ENCODE results near the gene NFAM1.
A peak's percentile ranks its signal among the peaks of the same experiment; 100 is the strongest.

Gene NFAM1

DNA sequence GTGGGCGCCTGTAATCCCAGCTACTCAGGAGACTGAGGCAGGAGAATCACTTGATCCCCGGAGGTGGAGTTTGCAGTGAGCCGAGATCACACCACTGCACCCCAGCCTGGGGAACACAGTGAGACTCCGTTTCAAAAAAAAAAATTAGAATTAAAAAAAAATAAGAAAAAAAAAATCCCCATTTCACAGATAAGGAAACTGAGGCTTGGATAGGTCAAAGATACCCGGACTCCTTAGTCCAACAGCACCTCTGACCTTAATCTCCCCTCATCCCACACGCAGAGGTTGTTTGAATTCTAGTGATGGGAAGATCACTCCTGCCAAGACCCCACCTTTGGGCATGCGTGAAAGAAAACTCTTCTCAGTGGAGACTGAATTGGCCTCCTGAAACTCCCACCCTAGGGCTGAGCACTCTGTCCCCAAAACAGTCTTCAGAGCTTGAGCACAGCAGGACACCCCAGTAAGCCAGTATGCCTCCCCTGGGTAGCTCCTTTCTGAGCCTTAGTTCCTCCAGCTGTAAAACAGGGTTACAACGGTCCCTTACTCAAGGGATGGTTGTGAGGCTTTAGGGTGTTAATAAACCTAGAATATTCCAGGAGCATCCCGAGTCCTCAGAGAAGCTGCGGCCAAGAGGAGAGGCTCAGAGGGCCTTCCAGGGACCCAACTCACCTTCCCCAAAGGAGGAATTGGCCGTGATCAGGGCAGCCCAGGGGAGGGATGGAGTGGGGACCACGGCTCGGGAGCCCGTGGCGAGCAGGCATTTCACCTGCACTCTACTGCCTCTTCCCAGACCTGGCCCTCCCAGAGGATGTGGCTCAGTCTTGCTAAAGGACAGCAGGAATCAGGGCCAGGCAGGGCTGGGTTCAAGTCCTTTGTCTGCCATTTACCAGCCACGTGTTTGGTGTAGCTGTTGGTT lies 73.3 kb downstream of the NFAM1 start:
- H3K9ac ChIP-seq (ENCODE audit: low read depth, low read length), result no peak overlapping the region
- H3K36me3 ChIP-seq (ENCODE audit: insufficient read depth, low read length), result no peaks in the 10 kb centered on the region
- H3K9me3 ChIP-seq (ENCODE audit: control insufficient read depth, insufficient read depth, low read length), result no peaks in the 10 kb centered on the region
- H3K4me1 ChIP-seq (ENCODE audit: insufficient read depth, low read length), result peaks cover 5% of the 10 kb centered on the region

- Histone ChIP-seq H3K36me3 (ENCODE audit: insufficient read depth, low read length) (no peaks in the 10 kb centered on the region), H3K4me1 (ENCODE audit: insufficient read depth, low read length) (peaks cover 10% of the 10 kb centered on the region), H3K9me3 (ENCODE audit: control insufficient read depth, insufficient read depth, low read length) (no peaks in the 10 kb centered on the region), H3K9ac (ENCODE audit: low read depth, low read length) (no peak overlapping the region)
Measured at GRCh38 chr22:42357634-42358296, 74.4 kb downstream of the NFAM1 start.

DNA sequence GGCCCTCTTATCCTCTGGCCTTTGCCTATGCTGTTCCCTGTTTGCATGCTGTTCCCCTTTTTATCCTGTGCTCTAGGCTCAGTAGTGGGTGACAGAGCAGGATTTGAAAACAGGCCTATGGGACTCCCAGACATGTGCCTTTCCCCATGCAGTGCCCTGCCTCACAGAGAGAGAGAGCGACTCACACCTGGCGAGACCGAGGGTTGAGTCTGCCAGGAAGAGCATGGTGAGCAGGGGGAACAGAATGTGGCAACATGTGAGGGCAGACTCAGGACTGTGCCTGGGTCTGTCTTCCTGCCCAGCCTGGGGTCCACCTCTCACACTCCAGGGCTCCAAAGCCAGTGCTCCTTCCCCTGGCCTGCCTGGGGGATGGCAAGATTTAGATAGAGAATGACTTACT lies 75.0 kb downstream of the NFAM1 start:
- Histone ChIP-seq H3K4me1 (ENCODE audit: insufficient read depth, low read length) (peaks cover 10% of the 10 kb centered on the region), H3K9ac (ENCODE audit: low read depth, low read length) (no peak overlapping the region)

DNA sequence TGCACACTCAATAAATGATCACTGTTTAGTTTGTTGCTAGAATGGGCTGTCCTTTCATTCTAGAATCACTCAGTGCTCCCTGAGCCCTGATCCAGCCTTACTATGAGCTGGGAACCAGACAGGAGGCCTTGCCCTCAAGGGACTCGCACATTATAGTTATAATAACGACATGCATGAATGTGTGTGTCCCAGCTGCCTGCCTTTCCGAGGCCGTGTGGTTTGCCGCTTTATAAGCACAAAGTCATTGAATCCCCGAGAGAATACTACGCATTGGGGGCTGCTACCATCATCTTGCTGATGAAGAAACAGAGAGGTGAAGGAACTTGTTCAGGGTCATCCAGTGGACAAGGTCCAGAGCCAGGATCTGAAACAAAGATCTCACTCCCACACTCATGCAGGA lies 75.7 kb downstream of the NFAM1 start:
- Histone ChIP-seq H3K36me3 (ENCODE audit: insufficient read depth, low read length) (no peaks in the 10 kb centered on the region), H3K9me3 (ENCODE audit: control insufficient read depth, insufficient read depth, low read length) (no peaks in the 10 kb centered on the region), H3K9ac (ENCODE audit: low read depth, low read length) (no peak overlapping the region), H3K4me1 (ENCODE audit: insufficient read depth, low read length) (peaks cover 10% of the 10 kb centered on the region)

More for the DNA sequence above, 75.0 kb downstream of the NFAM1 start:
- Histone ChIP-seq H3K36me3 (ENCODE audit: insufficient read depth, low read length) (no peaks in the 10 kb centered on the region), H3K9me3 (ENCODE audit: control insufficient read depth, insufficient read depth, low read length) (no peaks in the 10 kb centered on the region)

GRCh38 chr22:42353883-42354727 lies 78.1 kb downstream of the NFAM1 start:
- no peaks in the 10 kb centered on the region for H3K36me3 ChIP-seq (ENCODE audit: insufficient read depth, low read length)
- H3K4me1 ChIP-seq (ENCODE audit: insufficient read depth, low read length), result peaks cover 15% of the 10 kb centered on the region
- H3K9me3 ChIP-seq (ENCODE audit: control insufficient read depth, insufficient read depth, low read length), result no peaks in the 10 kb centered on the region
- H3K9ac ChIP-seq (ENCODE audit: low read depth, low read length), result no peak overlapping the region

DNA sequence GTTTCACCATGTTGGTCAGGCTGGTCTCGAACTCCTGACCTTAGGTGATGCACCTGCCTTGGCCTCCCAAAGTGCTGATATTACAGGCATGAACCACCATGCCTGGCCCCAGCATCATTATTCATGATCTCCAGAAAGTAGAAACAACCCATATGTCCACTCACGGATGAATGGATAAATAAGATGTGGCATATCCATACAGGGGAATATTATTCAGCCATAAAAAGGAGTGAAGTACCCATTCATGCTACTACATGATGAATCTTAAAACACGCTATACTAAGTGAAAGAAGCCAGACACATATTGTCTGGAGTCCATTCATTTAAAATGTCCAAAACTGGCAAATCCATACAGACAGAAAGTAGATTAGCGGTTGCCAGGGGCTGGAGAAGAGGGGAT lies 81.8 kb downstream of the NFAM1 start:
- H3K36me3 ChIP-seq (ENCODE audit: insufficient read depth, low read length), result no peaks in the 10 kb centered on the region
- no peak overlapping the region for H3K9ac ChIP-seq (ENCODE audit: low read depth, low read length)
- no peaks in the 10 kb centered on the region for H3K9me3 ChIP-seq (ENCODE audit: control insufficient read depth, insufficient read depth, low read length)

GRCh38 chr22:42347281-42347824 lies 84.8 kb downstream of the NFAM1 start:
- Histone ChIP-seq H3K4me1 (ENCODE audit: insufficient read depth, low read length) (peaks cover 20% of the 10 kb centered on the region), H3K9ac (ENCODE audit: low read depth, low read length) (no peak overlapping the region), H3K9me3 (ENCODE audit: control insufficient read depth, insufficient read depth, low read length) (no peaks in the 10 kb centered on the region), H3K36me3 (ENCODE audit: insufficient read depth, low read length) (no peaks in the 10 kb centered on the region)

More for the DNA sequence above, 81.8 kb downstream of the NFAM1 start:
- H3K4me1 ChIP-seq (ENCODE audit: insufficient read depth, low read length), result peaks cover 23% of the 10 kb centered on the region

DNA sequence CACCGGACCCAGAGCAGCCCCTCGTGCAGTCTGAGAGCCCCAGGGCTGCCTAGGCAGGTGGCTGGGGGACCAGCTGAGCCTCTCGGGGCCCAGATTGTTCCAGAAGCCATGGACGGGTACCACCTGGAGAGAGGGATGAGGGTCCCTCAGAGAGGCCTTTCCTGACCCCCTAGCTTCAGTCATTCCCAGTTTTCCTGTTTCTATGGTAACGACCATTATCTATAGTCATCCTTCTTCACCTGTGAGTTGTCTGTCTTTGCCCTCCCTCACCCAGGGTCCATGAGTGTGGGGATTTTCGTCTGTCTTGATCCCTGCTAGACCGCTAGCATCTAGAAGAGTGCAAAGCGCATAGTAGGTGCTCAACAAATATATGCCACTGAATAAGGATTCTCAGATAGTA lies 85.5 kb downstream of the NFAM1 start:
- Histone ChIP-seq H3K36me3 (ENCODE audit: insufficient read depth, low read length) (no peaks in the 10 kb centered on the region), H3K9me3 (ENCODE audit: control insufficient read depth, insufficient read depth, low read length) (no peaks in the 10 kb centered on the region), H3K4me1 (ENCODE audit: insufficient read depth, low read length) (peaks cover 23% of the 10 kb centered on the region), H3K9ac (ENCODE audit: low read depth, low read length) (no peak overlapping the region)

DNA sequence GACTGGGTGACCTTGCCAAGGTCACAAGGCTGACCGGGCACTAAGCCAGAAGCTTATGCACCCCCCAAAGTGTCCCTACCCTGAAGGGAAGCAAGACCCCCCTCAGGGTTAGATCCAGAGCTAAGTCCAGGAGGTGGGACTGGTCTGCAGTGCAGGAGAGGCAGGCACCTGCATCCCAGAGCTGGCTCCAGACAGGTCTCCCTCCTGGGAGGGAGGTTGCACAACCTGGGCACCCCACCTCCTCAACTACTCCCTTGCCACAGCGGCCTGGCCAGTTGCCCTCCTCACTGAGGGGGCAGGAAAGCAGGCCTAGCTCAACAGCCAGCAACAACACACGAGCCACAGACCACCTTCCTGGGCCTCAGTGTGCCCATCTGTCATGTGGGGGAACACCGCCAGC lies 86.7 kb downstream of the NFAM1 start:
- Histone ChIP-seq H3K9ac (ENCODE audit: low read depth, low read length) (no peak overlapping the region), H3K9me3 (ENCODE audit: control insufficient read depth, insufficient read depth, low read length) (no peaks in the 10 kb centered on the region), H3K4me1 (ENCODE audit: insufficient read depth, low read length) (peaks cover 18% of the 10 kb centered on the region), H3K36me3 (ENCODE audit: insufficient read depth, low read length) (no peaks in the 10 kb centered on the region)

GRCh38 chr22:42344361-42344905 lies 87.8 kb downstream of the NFAM1 start:
- H3K9me3 ChIP-seq (ENCODE audit: control insufficient read depth, insufficient read depth, low read length), result no peaks in the 10 kb centered on the region
- H3K9ac ChIP-seq (ENCODE audit: low read depth, low read length), result peak overlapping the region; percentile 28; the same call in 1 of the 2 replicates
- H3K4me1 ChIP-seq (ENCODE audit: insufficient read depth, low read length), result peaks cover 18% of the 10 kb centered on the region
- H3K36me3 ChIP-seq (ENCODE audit: insufficient read depth, low read length), result no peaks in the 10 kb centered on the region

DNA sequence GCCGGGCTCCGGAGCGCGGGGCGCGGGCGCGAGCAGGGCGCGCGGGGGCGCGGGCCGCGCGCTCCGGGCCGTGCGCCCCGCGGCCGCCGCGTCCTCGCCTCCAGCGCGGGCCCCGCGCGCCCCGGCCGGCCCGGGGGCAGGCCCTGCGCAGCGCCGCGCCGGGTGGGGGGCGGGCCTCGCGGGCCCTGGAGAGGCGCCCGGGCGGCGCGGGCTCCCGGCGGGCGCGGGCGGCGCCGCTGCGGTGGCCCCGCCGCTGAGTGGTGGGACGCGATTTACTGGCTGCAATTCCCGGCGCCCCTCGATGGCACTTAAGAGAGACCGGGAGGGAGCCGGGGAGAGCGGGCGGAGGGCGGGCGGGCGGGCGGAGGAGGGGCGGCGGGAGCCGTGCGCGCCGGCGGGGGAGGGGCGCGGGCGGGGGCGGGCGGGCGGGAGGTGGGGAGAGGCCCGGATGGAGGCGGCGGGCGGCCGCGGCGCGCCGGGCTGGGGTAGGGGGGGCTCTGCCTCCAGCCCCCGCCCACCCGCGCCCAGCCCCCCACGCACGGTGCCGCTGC lies 88.6 kb downstream of the NFAM1 start:
- H3K36me3 ChIP-seq (ENCODE audit: insufficient read depth, low read length), result no peaks in the 10 kb centered on the region
- no peaks in the 10 kb centered on the region for H3K9me3 ChIP-seq (ENCODE audit: control insufficient read depth, insufficient read depth, low read length)
- no peak overlapping the region for H3K9ac ChIP-seq (ENCODE audit: low read depth, low read length)
- peaks cover 18% of the 10 kb centered on the region for H3K4me1 ChIP-seq (ENCODE audit: insufficient read depth, low read length)

- peaks cover 20% of the 10 kb centered on the region for H3K4me1 ChIP-seq (ENCODE audit: insufficient read depth, low read length)
Measured at GRCh38 chr22:42343121-42343454, 89.1 kb downstream of the NFAM1 start.

GRCh38 chr22:42342426-42343120 lies 89.6 kb downstream of the NFAM1 start:
- H3K9me3 ChIP-seq (ENCODE audit: control insufficient read depth, insufficient read depth, low read length), result no peaks in the 10 kb centered on the region
- H3K4me1 ChIP-seq (ENCODE audit: insufficient read depth, low read length), result peaks cover 23% of the 10 kb centered on the region
- H3K9ac ChIP-seq (ENCODE audit: low read depth, low read length), result peak overlapping the region; percentile 21; the same call in 1 of the 2 replicates
- no peaks in the 10 kb centered on the region for H3K36me3 ChIP-seq (ENCODE audit: insufficient read depth, low read length)

More at GRCh38 chr22:42343121-42343454, 89.1 kb downstream of the NFAM1 start:
- peak overlapping the region; percentile 21; the same call in 1 of the 2 replicates for H3K9ac ChIP-seq (ENCODE audit: low read depth, low read length)
- no peaks in the 10 kb centered on the region for H3K36me3 ChIP-seq (ENCODE audit: insufficient read depth, low read length)
- H3K9me3 ChIP-seq (ENCODE audit: control insufficient read depth, insufficient read depth, low read length), result no peaks in the 10 kb centered on the region
